Panc1 (cell line): Measurements from ENCODE around the gene IL22.

ENCODE experiments used
- POLR2AphosphoS5 ChIP-seq: IDR thresholded peaks from 2 replicates; pipeline ENCODE4 v1.6.1; 2012; ENCODE audit warnings: mild to moderate bottlenecking, low read depth, low read length, moderate library complexity
- SIN3A ChIP-seq: IDR thresholded peaks from 2 replicates; pipeline ENCODE4 v1.6.1; 2012; ENCODE audit warnings: low read depth, mild to moderate bottlenecking, low read length, moderate library complexity, borderline replicate concordance; ENCODE audit not compliant: insufficient read depth
- TCF7L2 ChIP-seq: IDR thresholded peaks from 2 replicates; pipeline ENCODE4 v1.6.1; 2011; ENCODE audit warnings: mild to moderate bottlenecking, low read depth, low read length, inconsistent platforms
- TF ChIP-seq, protein P1 (sequence below): fragments of 450-650 bp; IDR thresholded peaks from 2 replicates; pipeline ENCODE4 v1.5.1; 2017; ENCODE audit warnings: mild to moderate bottlenecking
- TF ChIP-seq, protein P2 (sequence below), 2 experiments: IDR thresholded peaks; 2 replicates each; pipeline ENCODE4 v1.6.1; 2011 to 2012; ENCODE audit warnings: low read depth in 2 of 2, control low read depth in 1 of 2, low read length in 1 of 2, mild to moderate bottlenecking in 1 of 2, moderate library complexity in 1 of 2; ENCODE audit not compliant: insufficient read depth in 1 of 2

DNA sequence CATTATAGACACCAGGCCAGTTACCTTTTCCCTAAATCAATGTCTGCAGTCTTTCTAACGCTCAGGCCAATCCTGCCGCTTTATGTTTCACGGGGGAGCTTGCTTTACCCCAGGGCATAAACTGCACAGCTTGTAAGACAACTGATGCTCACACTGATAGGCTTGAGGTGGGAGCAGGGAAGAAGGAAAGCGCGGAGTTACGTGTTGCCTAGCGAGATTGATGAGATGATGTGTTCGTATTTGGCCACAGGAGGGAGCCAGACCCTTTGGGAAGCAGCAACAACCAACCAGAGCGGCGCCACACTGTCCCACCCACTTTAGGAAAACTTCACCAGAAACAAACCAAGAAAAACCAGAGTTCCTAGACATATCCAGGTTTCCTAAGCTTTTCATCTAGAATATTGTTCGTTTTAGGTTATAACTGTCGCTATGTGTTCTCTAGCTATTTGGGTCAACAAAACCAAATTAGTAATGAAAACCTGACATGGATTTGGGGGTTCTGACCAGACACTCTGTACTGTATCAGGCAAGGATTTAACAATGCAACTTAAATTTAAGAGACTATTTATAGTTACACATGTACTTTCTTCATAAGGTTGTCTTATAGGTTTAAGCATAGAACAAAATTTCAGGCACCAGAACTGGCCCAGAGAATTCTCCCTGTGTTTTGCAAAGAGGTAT is 30.2 kb downstream of the IL22 start:
- TF ChIP-seq, protein P1, sequence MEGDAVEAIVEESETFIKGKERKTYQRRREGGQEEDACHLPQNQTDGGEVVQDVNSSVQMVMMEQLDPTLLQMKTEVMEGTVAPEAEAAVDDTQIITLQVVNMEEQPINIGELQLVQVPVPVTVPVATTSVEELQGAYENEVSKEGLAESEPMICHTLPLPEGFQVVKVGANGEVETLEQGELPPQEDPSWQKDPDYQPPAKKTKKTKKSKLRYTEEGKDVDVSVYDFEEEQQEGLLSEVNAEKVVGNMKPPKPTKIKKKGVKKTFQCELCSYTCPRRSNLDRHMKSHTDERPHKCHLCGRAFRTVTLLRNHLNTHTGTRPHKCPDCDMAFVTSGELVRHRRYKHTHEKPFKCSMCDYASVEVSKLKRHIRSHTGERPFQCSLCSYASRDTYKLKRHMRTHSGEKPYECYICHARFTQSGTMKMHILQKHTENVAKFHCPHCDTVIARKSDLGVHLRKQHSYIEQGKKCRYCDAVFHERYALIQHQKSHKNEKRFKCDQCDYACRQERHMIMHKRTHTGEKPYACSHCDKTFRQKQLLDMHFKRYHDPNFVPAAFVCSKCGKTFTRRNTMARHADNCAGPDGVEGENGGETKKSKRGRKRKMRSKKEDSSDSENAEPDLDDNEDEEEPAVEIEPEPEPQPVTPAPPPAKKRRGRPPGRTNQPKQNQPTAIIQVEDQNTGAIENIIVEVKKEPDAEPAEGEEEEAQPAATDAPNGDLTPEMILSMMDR, result peak; percentile 90
- no peak for TF ChIP-seq POLR2AphosphoS5
- no peak for TF ChIP-seq SIN3A
- TF ChIP-seq, protein P2, sequence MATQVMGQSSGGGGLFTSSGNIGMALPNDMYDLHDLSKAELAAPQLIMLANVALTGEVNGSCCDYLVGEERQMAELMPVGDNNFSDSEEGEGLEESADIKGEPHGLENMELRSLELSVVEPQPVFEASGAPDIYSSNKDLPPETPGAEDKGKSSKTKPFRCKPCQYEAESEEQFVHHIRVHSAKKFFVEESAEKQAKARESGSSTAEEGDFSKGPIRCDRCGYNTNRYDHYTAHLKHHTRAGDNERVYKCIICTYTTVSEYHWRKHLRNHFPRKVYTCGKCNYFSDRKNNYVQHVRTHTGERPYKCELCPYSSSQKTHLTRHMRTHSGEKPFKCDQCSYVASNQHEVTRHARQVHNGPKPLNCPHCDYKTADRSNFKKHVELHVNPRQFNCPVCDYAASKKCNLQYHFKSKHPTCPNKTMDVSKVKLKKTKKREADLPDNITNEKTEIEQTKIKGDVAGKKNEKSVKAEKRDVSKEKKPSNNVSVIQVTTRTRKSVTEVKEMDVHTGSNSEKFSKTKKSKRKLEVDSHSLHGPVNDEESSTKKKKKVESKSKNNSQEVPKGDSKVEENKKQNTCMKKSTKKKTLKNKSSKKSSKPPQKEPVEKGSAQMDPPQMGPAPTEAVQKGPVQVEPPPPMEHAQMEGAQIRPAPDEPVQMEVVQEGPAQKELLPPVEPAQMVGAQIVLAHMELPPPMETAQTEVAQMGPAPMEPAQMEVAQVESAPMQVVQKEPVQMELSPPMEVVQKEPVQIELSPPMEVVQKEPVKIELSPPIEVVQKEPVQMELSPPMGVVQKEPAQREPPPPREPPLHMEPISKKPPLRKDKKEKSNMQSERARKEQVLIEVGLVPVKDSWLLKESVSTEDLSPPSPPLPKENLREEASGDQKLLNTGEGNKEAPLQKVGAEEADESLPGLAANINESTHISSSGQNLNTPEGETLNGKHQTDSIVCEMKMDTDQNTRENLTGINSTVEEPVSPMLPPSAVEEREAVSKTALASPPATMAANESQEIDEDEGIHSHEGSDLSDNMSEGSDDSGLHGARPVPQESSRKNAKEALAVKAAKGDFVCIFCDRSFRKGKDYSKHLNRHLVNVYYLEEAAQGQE (IDR thresholded peaks at IDR 0.05; ENCODE audit: insufficient read depth in 1 of 2, low read depth in 2 of 2, low read length in 1 of 2), result no peak
- no peak for TF ChIP-seq TCF7L2
